NCI-H1417 (cell line): ENCODE measurements around the gene R3HDM2.

ENCODE experiments used
- DNase-seq, 3 experiments: peaks; one replicate each; lab custom pipeline; 2025; lab: John Stamatoyannopoulos, UW

R3HDM2 gene

GRCh38 chr12:57266681-57267080 is 164.2 kb downstream of the R3HDM2 start:
- no peak for DNase-seq

- DNase-seq = no peak
Measured at GRCh38 chr12:57263096-57263495, 167.7 kb downstream of the R3HDM2 start.

- DNase-seq = peak in 1 of 3 experiments; percentile 73
Measured at GRCh38 chr12:57262126-57262822, 168.6 kb downstream of the R3HDM2 start.

GRCh38 chr12:57261428-57261865 is 169.4 kb downstream of the R3HDM2 start:
- peak; percentile 67 to 97 (median 91) for DNase-seq

- DNase-seq = peak in 1 of 3 experiments; percentile 51
Measured at GRCh38 chr12:57260366-57260765, 170.5 kb downstream of the R3HDM2 start.

GRCh38 chr12:57258977-57259970 is 171.6 kb downstream of the R3HDM2 start:
- DNase-seq = no peak

GRCh38 chr12:57255916-57256315 is 174.9 kb downstream of the R3HDM2 start:
- DNase-seq = no peak

- no peak for DNase-seq
Measured at GRCh38 chr12:57254506-57255280, 176.2 kb downstream of the R3HDM2 start.

- DNase-seq = no peak
Measured at GRCh38 chr12:57250956-57251355, 179.9 kb downstream of the R3HDM2 start, which contains the start of gene STAC3. TSS of gene STAC3 (minus strand) at chr12:57251187. CDS start at chr12:57249636, 1,551 bp downstream.

- no peak for DNase-seq
Measured at GRCh38 chr12:57250541-57250940, 180.3 kb downstream of the R3HDM2 start.

- DNase-seq = no peak
Measured at GRCh38 chr12:57248934-57249742, 181.7 kb downstream of the R3HDM2 start.

- DNase-seq = no peak
Measured at GRCh38 chr12:57247041-57247440, 183.8 kb downstream of the R3HDM2 start.

- DNase-seq = peak in 1 of 3 experiments; percentile 9
Measured at GRCh38 chr12:57244312-57244696, 186.5 kb downstream of the R3HDM2 start.

- DNase-seq = peak; percentile 41 to 87 (median 45)
Measured at GRCh38 chr12:57243521-57244311, 187.1 kb downstream of the R3HDM2 start.

- peak; percentile 81 to 98 (median 98) for DNase-seq
Measured at GRCh38 chr12:57242691-57243454, 188.0 kb downstream of the R3HDM2 start.

GRCh38 chr12:57242329-57242690 is 188.5 kb downstream of the R3HDM2 start:
- peak; percentile 46 to 90 (median 89) for DNase-seq

GRCh38 chr12:57241402-57242310 is 189.2 kb downstream of the R3HDM2 start:
- peak in 2 of 3 experiments; percentile 63 to 67 for DNase-seq

GRCh38 chr12:57240926-57241401 is 189.9 kb downstream of the R3HDM2 start:
- DNase-seq = peak in 2 of 3 experiments; percentile 73
